Neural progenitor cell (in vitro differentiated cells): ENCODE results near the gene COG6. TPM values are rescaled to one million over a fixed set of nuclear protein-coding genes. Genes with fewer than 3 reads are reported as not detected.

ENCODE experiments used
- DNase-seq: peaks from one replicate; pipeline ENCODE4 v3.0.0-alpha.2; 2016; ENCODE audit warnings: low spot score
- H2AFZ ChIP-seq: fragments of 200-600 bp; sonication (generic); replicated peaks from 2 replicates; pipeline ENCODE4 v1.6.1; 2016; ENCODE audit warnings: antibody characterized with exemption
- H3F3A ChIP-seq: fragments of 200-600 bp; sonication (generic); 2 replicates; pipeline ENCODE4 v1.6.1; 2016; ENCODE audit warnings: antibody characterized with exemption, low read depth
- H3K27ac ChIP-seq: fragments of 200-600 bp; sonication (generic); 2 replicates; pipeline ENCODE4 v1.5.1; 2016; ENCODE audit warnings: mild to moderate bottlenecking
- H3K27me3 ChIP-seq: fragments of 200-600 bp; sonication (generic); 2 replicates; pipeline ENCODE4 v1.6.1; 2016; ENCODE audit warnings: mild to moderate bottlenecking, moderate library complexity
- H3K36me3 ChIP-seq: fragments of 200-600 bp; sonication (generic); 2 replicates; pipeline ENCODE4 v1.5.1; 2016
- H3K4me1 ChIP-seq: fragments of 200-600 bp; sonication (generic); 2 replicates; pipeline ENCODE4 v1.6.1; 2016; ENCODE audit warnings: mixed run types
- H3K4me2 ChIP-seq: fragments of 200-600 bp; sonication (generic); 2 replicates; pipeline ENCODE4 v1.6.1; 2016
- H3K4me3 ChIP-seq: fragments of 200-600 bp; sonication (generic); 2 replicates; pipeline ENCODE4 v1.5.1; 2016
- H3K79me2 ChIP-seq: fragments of 200-600 bp; sonication (generic); 2 replicates; pipeline ENCODE4 v1.6.1; 2016; ENCODE audit warnings: low read depth
- H3K9ac ChIP-seq: fragments of 200-600 bp; sonication (generic); 2 replicates; pipeline ENCODE4 v1.6.1; 2016
- H3K9me3 ChIP-seq: fragments of 200-600 bp; sonication (generic); 2 replicates; pipeline ENCODE4 v1.5.1; 2016; ENCODE audit warnings: low read depth
- H4K20me1 ChIP-seq: fragments of 200-600 bp; sonication (generic); 2 replicates; pipeline ENCODE4 v1.6.1; 2016; ENCODE audit warnings: low read depth
- H3K27ac Mint-ChIP-seq: 3 replicates; pipeline ENCODE4 v1.8.0; 2021; ENCODE audit warnings: mixed read lengths
- H3K27me3 Mint-ChIP-seq: 2 replicates; pipeline ENCODE4 v1.8.0; 2022; ENCODE audit warnings: low read depth, mild to moderate bottlenecking, inconsistent platforms, moderate library complexity, mixed read lengths; ENCODE audit not compliant: insufficient read depth
- H3K36me3 Mint-ChIP-seq: 3 replicates; pipeline ENCODE4 v1.8.0; 2021; ENCODE audit warnings: mixed read lengths
- H3K4me1 Mint-ChIP-seq: 3 replicates; pipeline ENCODE4 v1.8.0; 2021; ENCODE audit warnings: mixed read lengths
- H3K4me3 Mint-ChIP-seq: 3 replicates; pipeline ENCODE4 v1.8.0; 2021; ENCODE audit warnings: mild to moderate bottlenecking, moderate library complexity, mixed read lengths
- H3K9me3 Mint-ChIP-seq: 3 replicates; pipeline ENCODE4 v1.8.0; 2020; ENCODE audit warnings: mixed read lengths
- EZH2 ChIP-seq: fragments of 200-600 bp; sonication (generic); IDR thresholded peaks from 2 replicates; pipeline ENCODE4 v1.6.1; 2017; ENCODE audit warnings: antibody characterized with exemption, mild to moderate bottlenecking, moderate library complexity
- EZH2phosphoT487 ChIP-seq: fragments of 200-600 bp; sonication (generic); IDR thresholded peaks from 2 replicates; pipeline ENCODE4 v1.6.1; 2017; ENCODE audit warnings: antibody characterized with exemption
- total RNA-seq: library from RNA; depleted of rRNA; stranded (reverse); fragments of >200 nt; gene quantifications from 2 replicates; pipeline ENCODE4 v1.2.3, GENCODE V29; 2015; ENCODE audit warnings: low replicate concordance
- TF ChIP-seq, protein P1 (sequence below): fragments of 200-600 bp; sonication (generic); IDR thresholded peaks from 2 replicates; pipeline ENCODE4 v1.5.1; 2017; ENCODE audit warnings: antibody characterized with exemption, mild to moderate bottlenecking

COG6 gene
- total RNA-seq, 1 donor from 2014 or later: 33.1 TPM

GRCh38 chr13:39748961-39749360 is 93.5 kb downstream of the COG6 start:
- H2AFZ ChIP-seq: no peak overlapping the region
- no peaks in the 10 kb centered on the region for H4K20me1 ChIP-seq
- Mint-ChIP-seq H3K4me1 (no peaks in the 10 kb centered on the region), H3K36me3 (no peaks in the 10 kb centered on the region), H3K9me3 (peaks cover 11% of the 10 kb centered on the region), H3K27ac (no peak overlapping the region), H3K27me3 (no peaks in the 10 kb centered on the region), H3K4me3 (no peak overlapping the region)
- no peak overlapping the region for H3K4me2 ChIP-seq
- H3K4me3 ChIP-seq: no peak overlapping the region
- no peaks in the 10 kb centered on the region for H3K27me3 ChIP-seq
- no peaks in the 10 kb centered on the region for H3K79me2 ChIP-seq
- TF ChIP-seq EZH2phosphoT487 (no peak), EZH2 (no peak)
- TF ChIP-seq, protein P1, sequence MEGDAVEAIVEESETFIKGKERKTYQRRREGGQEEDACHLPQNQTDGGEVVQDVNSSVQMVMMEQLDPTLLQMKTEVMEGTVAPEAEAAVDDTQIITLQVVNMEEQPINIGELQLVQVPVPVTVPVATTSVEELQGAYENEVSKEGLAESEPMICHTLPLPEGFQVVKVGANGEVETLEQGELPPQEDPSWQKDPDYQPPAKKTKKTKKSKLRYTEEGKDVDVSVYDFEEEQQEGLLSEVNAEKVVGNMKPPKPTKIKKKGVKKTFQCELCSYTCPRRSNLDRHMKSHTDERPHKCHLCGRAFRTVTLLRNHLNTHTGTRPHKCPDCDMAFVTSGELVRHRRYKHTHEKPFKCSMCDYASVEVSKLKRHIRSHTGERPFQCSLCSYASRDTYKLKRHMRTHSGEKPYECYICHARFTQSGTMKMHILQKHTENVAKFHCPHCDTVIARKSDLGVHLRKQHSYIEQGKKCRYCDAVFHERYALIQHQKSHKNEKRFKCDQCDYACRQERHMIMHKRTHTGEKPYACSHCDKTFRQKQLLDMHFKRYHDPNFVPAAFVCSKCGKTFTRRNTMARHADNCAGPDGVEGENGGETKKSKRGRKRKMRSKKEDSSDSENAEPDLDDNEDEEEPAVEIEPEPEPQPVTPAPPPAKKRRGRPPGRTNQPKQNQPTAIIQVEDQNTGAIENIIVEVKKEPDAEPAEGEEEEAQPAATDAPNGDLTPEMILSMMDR: no peak
- no peaks in the 10 kb centered on the region for H3K9me3 ChIP-seq
- H3K36me3 ChIP-seq: no peaks in the 10 kb centered on the region
- DNase-seq: no peak
- H3F3A ChIP-seq: no peaks in the 10 kb centered on the region
- H3K9ac ChIP-seq: no peak overlapping the region
- no peak overlapping the region for H3K27ac ChIP-seq
- H3K4me1 ChIP-seq: no peaks in the 10 kb centered on the region

GRCh38 chr13:39749528-39749927 is 94.1 kb downstream of the COG6 start:
- Mint-ChIP-seq H3K27ac (no peak overlapping the region), H3K36me3 (no peaks in the 10 kb centered on the region), H3K4me3 (no peak overlapping the region), H3K9me3 (peaks cover 6% of the 10 kb centered on the region), H3K4me1 (no peaks in the 10 kb centered on the region), H3K27me3 (no peaks in the 10 kb centered on the region)
- Histone ChIP-seq H3K4me1 (no peaks in the 10 kb centered on the region), H3K9ac (no peak overlapping the region), H3K27ac (no peak overlapping the region), H3K36me3 (no peaks in the 10 kb centered on the region), H3K4me3 (no peak overlapping the region), H3K79me2 (no peaks in the 10 kb centered on the region), H3K27me3 (no peaks in the 10 kb centered on the region), H3K9me3 (no peaks in the 10 kb centered on the region), H2AFZ (no peak overlapping the region), H3F3A (no peaks in the 10 kb centered on the region), H3K4me2 (no peak overlapping the region), H4K20me1 (no peaks in the 10 kb centered on the region)
- TF ChIP-seq EZH2phosphoT487: no peak
- no peak for TF ChIP-seq EZH2
- TF ChIP-seq, protein P1: no peak
- no peak for DNase-seq

DNA sequence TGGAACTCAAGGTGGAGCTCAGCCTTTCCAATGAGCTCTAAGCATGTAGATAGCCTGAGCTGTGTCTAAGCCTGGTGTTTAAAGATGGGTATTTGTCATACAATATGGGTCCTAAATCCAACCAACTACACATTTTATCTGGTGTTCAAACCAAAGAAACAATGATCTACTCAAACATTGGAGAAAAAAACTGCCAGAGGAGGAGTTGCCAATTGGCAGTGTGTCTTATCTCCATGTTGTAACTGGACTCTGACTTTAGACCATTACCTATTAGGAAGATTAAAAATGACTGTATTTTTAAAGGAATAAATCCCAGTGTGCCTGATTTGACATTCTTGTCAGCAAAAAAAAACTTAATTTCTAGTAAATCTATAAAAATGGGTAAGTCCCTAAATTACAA is 96.3 kb downstream of the COG6 start:
- H3K4me3 Mint-ChIP-seq: no peak overlapping the region
- H3K36me3 ChIP-seq: no peaks in the 10 kb centered on the region

More for the DNA sequence above, 96.3 kb downstream of the COG6 start:
- Histone ChIP-seq H2AFZ (no peak overlapping the region), H3K79me2 (no peaks in the 10 kb centered on the region), H3K27ac (no peak overlapping the region), H3K27me3 (no peaks in the 10 kb centered on the region), H3K9ac (no peak overlapping the region), H3K4me1 (no peaks in the 10 kb centered on the region), H3F3A (no peaks in the 10 kb centered on the region), H3K9me3 (no peaks in the 10 kb centered on the region), H4K20me1 (no peaks in the 10 kb centered on the region), H3K4me2 (no peak overlapping the region), H3K4me3 (no peak overlapping the region)
- TF ChIP-seq EZH2 (no peak), EZH2phosphoT487 (no peak)
- TF ChIP-seq, protein P1: no peak
- peaks cover 5% of the 10 kb centered on the region for H3K36me3 Mint-ChIP-seq
- peaks cover 5% of the 10 kb centered on the region for H3K9me3 Mint-ChIP-seq
- no peak overlapping the region for H3K27ac Mint-ChIP-seq
- H3K4me1 Mint-ChIP-seq: no peaks in the 10 kb centered on the region
- no peaks in the 10 kb centered on the region for H3K27me3 Mint-ChIP-seq
- no peak for DNase-seq
